ENCODE results near the gene AARS2. TPM values are rescaled to one million over a fixed set of nuclear protein-coding genes. Genes with fewer than 3 reads are reported as not detected.

Gene AARS2
- total and polyA plus RNA-seq, 9 of the 15 experiments (the other 6 are each of a cell fraction or from before 2014, with no cell fraction given): 0.97 to 34.0 (median 18.3) TPM

- CTCF ChIA-PET (ENCODE audit: low intra/inter-chr PET ratio): interaction anchor here (0.8 to 1.5 kb wide), 4 partner anchors 11 to 157 kb away, joined by 3 to 7 read pairs (median 6); no protein-coding TSS in a partner anchor
- POLR2A ChIA-PET: interaction anchor here (0.7 to 2.6 kb wide), 10 partner anchors 9 to 93 kb away, joined by 3 to 12 read pairs (median 4); no protein-coding TSS in a partner anchor
- no peak overlapping the region for H3K4me2 ChIP-seq (ENCODE audit: insufficient read depth, low read length)
- TF ChIP-seq CREM (IDR thresholded peaks at IDR 0.05; ENCODE audit: low read depth) (peak; percentile 39; the same call in 1 of the 2 replicates), POLR2AphosphoS2 (IDR thresholded peaks at IDR 0.05; ENCODE audit: low read length) (0 out of 2 replicates have a peak, but pooled peaks have one; percentile 31), CBX1 (IDR thresholded peaks at IDR 0.05; ENCODE audit: low read depth) (0 out of 2 replicates have a peak, but pooled peaks have one; percentile 41), ZNF280A (IDR thresholded peaks at IDR 0.05; ENCODE audit: low read depth, partially characterized antibody) (no peak), TOE1 (IDR thresholded peaks at IDR 0.05; ENCODE audit: borderline replicate concordance) (0 out of 2 replicates have a peak, but pooled peaks have one; percentile 26), TOE1 (CRISPR knock-in tag; IDR thresholded peaks at IDR 0.05; ENCODE audit: borderline replicate concordance, low read depth) (no peak), ZNF263 (CRISPR knock-in tag; IDR thresholded peaks at IDR 0.05; ENCODE audit: borderline replicate concordance) (no peak), CTCF (IDR thresholded peaks at IDR 0.05 in 2 of 3, conservative IDR thresholded peaks at IDR 0.05 in 1 of 3; ENCODE audit: insufficient read depth in 2 of 3, low read depth in 1 of 3, low read length in 3 of 3) (peak; percentile 61 to 80 (median 65)), CTCFL (IDR thresholded peaks at IDR 0.05; ENCODE audit: borderline replicate concordance, insufficient read depth, low read depth, low read length, poor library complexity, severe bottlenecking) (peak; percentile 72), RBM34 (IDR thresholded peaks at IDR 0.05; ENCODE audit: borderline replicate concordance, insufficient read depth, low read length) (no peak), ZSCAN32 (CRISPR knock-in tag; IDR thresholded peaks at IDR 0.05) (0 out of 2 replicates have a peak, but pooled peaks have one; percentile 10)
Observed at GRCh38 chr6:44253307-44254101, 59.6 kb downstream of the AARS2 start.

More at GRCh38 chr6:44253307-44254101, 59.6 kb downstream of the AARS2 start:
- Histone ChIP-seq H3K27me3 (ENCODE audit: control insufficient read depth in 2 of 2, insufficient read depth in 2 of 2, low read length in 2 of 2) (no peaks in the 10 kb centered on the region), H3K9ac (ENCODE audit: insufficient read depth in 1 of 2, low read depth in 2 of 2, low read length in 2 of 2) (no peak overlapping the region), H3K36me3 (ENCODE audit: control insufficient read depth, insufficient read depth, low read length) (peaks cover 83% of the 10 kb centered on the region), H3K4me1 (replicated peaks in 1 of 2; ENCODE audit: control insufficient read depth in 2 of 2, insufficient read depth in 2 of 2, low read length in 2 of 2) (peaks cover 43 to 58% of the 10 kb centered on the region in 2 experiments), H3K27ac (ENCODE audit: extremely low read depth, low read depth, low read length) (peak overlapping the region; percentile 32; the same call in 1 of the 3 replicates), H3K9me1 (ENCODE audit: control insufficient read depth, insufficient read depth, low read length) (peaks cover 30% of the 10 kb centered on the region), H3K4me3 (no peak overlapping the region), H4K20me1 (replicated peaks; ENCODE audit: control insufficient read depth, insufficient read depth, low read length) (peaks cover 77% of the 10 kb centered on the region), H3K79me2 (ENCODE audit: control insufficient read depth, insufficient read depth, low read length) (peaks cover 62% of the 10 kb centered on the region), H2AFZ (ENCODE audit: low read depth, low read length) (no peak overlapping the region), H3K9me3 (replicated peaks; ENCODE audit: control insufficient read depth, insufficient read depth, low read depth, low read length) (no peaks in the 10 kb centered on the region)
- intact Hi-C loops (cut with micrococcal nuclease) (loop anchor here (2.0 kb wide), 1 partner anchor 29 kb away; no protein-coding TSS in a partner anchor), in situ Hi-C loops (cut with MboI) (no loop called here)
- WGBS (ENCODE audit: insufficient coverage, low coverage, missing lambda C conversion rate): 50% methylated on average over 10 of the region's 10 CpGs
- DNase-seq (ENCODE audit: extremely low read depth in 1 of 4, low spot score in 3 of 4) (peak in 1 of 4 experiments; percentile 84), FAIRE-seq (peak; percentile 84), ATAC-seq (peak; percentile 54)
- BruUV-seq (replicated peaks): TSS peak; percentile 17
